K562 (cell line): ENCODE results near the gene NAA80. TPM values are rescaled to one million over a fixed set of nuclear protein-coding genes. Genes with fewer than 3 reads are reported as not detected.

Experiments
- ATF4 ChIP-seq: fragments of 450-650 bp; formaldehyde crosslinking; IDR thresholded peaks from 2 replicates; pipeline ENCODE4 v1.4.0; 2022; ENCODE audit warnings: mild to moderate bottlenecking, moderate library complexity
- CC2D1A ChIP-seq: fragments of 450-650 bp; IDR thresholded peaks from 2 replicates; pipeline ENCODE4 v1.6.1; 2017; ENCODE audit warnings: mild to moderate bottlenecking
- E2F8 ChIP-seq: fragments of 450-650 bp; IDR thresholded peaks from 2 replicates; pipeline ENCODE4 v1.7.1; 2018; ENCODE audit warnings: mild to moderate bottlenecking, low read depth; ENCODE audit not compliant: partially characterized antibody
- FOXM1 ChIP-seq, 2 experiments: fragments of 450-650 bp in 1 of 2; sonication (generic) in 1 of 2; formaldehyde crosslinking in 1 of 2; IDR thresholded peaks; 2 replicates each; pipeline versions ENCODE4 v1.6.1 to v1.9.0; 2017 to 2022; ENCODE audit warnings: low read depth in 2 of 2, mild to moderate bottlenecking in 2 of 2, missing genetic modification reagents in 1 of 2, moderate library complexity in 1 of 2
- GTF2A2 ChIP-seq: IDR thresholded peaks from 2 replicates; pipeline ENCODE4 v1.6.1; 2016; ENCODE audit warnings: mild to moderate bottlenecking, missing genetic modification characterization, missing compliant biosample characterization
- HNRNPUL1 ChIP-seq: fragments of 200-400 bp; formaldehyde crosslinking; IDR thresholded peaks from 2 replicates; pipeline ENCODE4 v1.6.1; 2017; ENCODE audit warnings: low read length
- ILF3 ChIP-seq: fragments of 450-650 bp; IDR thresholded peaks from 2 replicates; pipeline ENCODE4 v1.6.1; 2018; ENCODE audit warnings: antibody characterized with exemption, mild to moderate bottlenecking, moderate library complexity, borderline replicate concordance
- ILK ChIP-seq: fragments of 450-650 bp; IDR thresholded peaks from 2 replicates; pipeline ENCODE4 v1.6.1; 2016; ENCODE audit warnings: missing genetic modification characterization, low read depth, mild to moderate bottlenecking, missing compliant biosample characterization, moderate library complexity, borderline replicate concordance
- KDM2B ChIP-seq: fragments of 250-450 bp; sonication (Bioruptor Pico); IDR thresholded peaks from 2 replicates; pipeline ENCODE4 v1.8.0; 2021; ENCODE audit warnings: mild to moderate bottlenecking, moderate library complexity
- MBD1 ChIP-seq: fragments of 250-450 bp; sonication (Bioruptor Pico); IDR thresholded peaks from 2 replicates; pipeline ENCODE4 v1.8.0; 2022; ENCODE audit warnings: inconsistent platforms
- NFIC ChIP-seq: fragments of 450-650 bp; IDR thresholded peaks from 2 replicates; pipeline ENCODE4 v1.6.1; 2017; ENCODE audit warnings: mild to moderate bottlenecking, inconsistent platforms
- NR2C1 ChIP-seq, 2 experiments: fragments of 450-650 bp; IDR thresholded peaks; 2 replicates each; pipeline ENCODE4 v1.6.1; 2017; ENCODE audit warnings: mild to moderate bottlenecking in 2 of 2, antibody characterized with exemption in 1 of 2, inconsistent platforms in 1 of 2, missing compliant biosample characterization in 1 of 2, missing genetic modification characterization in 1 of 2
- RFX1 ChIP-seq: fragments of 450-650 bp; IDR thresholded peaks from 2 replicates; pipeline ENCODE4 v1.6.1; 2016; ENCODE audit warnings: mild to moderate bottlenecking, moderate library complexity
- UBTF ChIP-seq, 2 experiments: IDR thresholded peaks; 2 replicates each; pipeline ENCODE4 v1.6.1; 2012; ENCODE audit warnings: improper control_type of control experiment in 2 of 2, low read depth in 2 of 2, low read length in 2 of 2, borderline replicate concordance in 1 of 2
- ZNF217 ChIP-seq: sonication (generic); formaldehyde crosslinking; IDR thresholded peaks from 2 replicates; pipeline ENCODE4 v1.8.0; 2022; ENCODE audit warnings: mild to moderate bottlenecking, missing genetic modification reagents
- ZNF282 ChIP-seq: sonication (generic); formaldehyde crosslinking; IDR thresholded peaks from 2 replicates; pipeline ENCODE4 v1.8.1; 2023; ENCODE audit warnings: missing genetic modification reagents
- ZNF449 ChIP-seq: fragments of 250-450 bp; sonication (Bioruptor Pico); IDR thresholded peaks from 2 replicates; pipeline ENCODE4 v1.8.0; 2022; ENCODE audit warnings: moderate library complexity, mild to moderate bottlenecking, inconsistent platforms
- ZNF668 ChIP-seq: fragments of 250-450 bp; sonication (Bioruptor Pico); IDR thresholded peaks from 2 replicates; pipeline ENCODE4 v1.8.0; 2022; ENCODE audit warnings: mild to moderate bottlenecking, inconsistent platforms
- polyA plus RNA-seq, 8 experiments: library from polyadenylated mRNA; depleted of rRNA in 4 of 8; stranded (reverse) in 5 of 8; unstranded in 3 of 8; fragments of >200 nt; fragmentation: Nextera tagmentation in 2 of 8; fragmentation: Illumina TruSeq in 1 of 8; extraction: Ambion mirVana in 2 of 8; extraction: Trizol in 1 of 8; gene quantifications; 2 replicates each; pipeline versions ENCODE4 v1.2.1 to v1.2.3, GENCODE V29; 2011 to 2014; ENCODE audit warnings: inconsistent platforms in 1 of 8, missing spikeins in 1 of 8
- total RNA-seq, 7 experiments: library from RNA; depleted of rRNA in 6 of 7; stranded (reverse); fragments of >200 nt in 6 of 7; fragmentation: Illumina TruSeq in 2 of 7; extraction: Trizol in 2 of 7; gene quantifications; 2 replicates each; pipeline versions ENCODE4 v1.2.1 to v1.2.3, GENCODE V29; 2011 to 2021; ENCODE audit warnings: low replicate concordance in 1 of 7

The NAA80 gene
- total and polyA plus RNA-seq, 9 of the 15 experiments (the other 6 are each of a cell fraction or from before 2014, with no cell fraction given), result 0.82 to 24.0 (median 8.6) TPM

- TF ChIP-seq ZNF449 (CRISPR knock-in tag) (no peak), ILF3 (no peak), NR2C1 (IDR thresholded peaks at IDR 0.05) (no peak), NR2C1 (tag; IDR thresholded peaks at IDR 0.05) (no peak), ILK (tag) (no peak), CC2D1A (0 out of 2 replicates have a peak, but pooled peaks have one; percentile 13), KDM2B (CRISPR knock-in tag) (no peak), ZNF282 (CRISPR knock-in tag) (no peak), GTF2A2 (tag) (no peak), ZNF668 (CRISPR knock-in tag) (no peak), UBTF (IDR thresholded peaks at IDR 0.05; ENCODE audit: borderline replicate concordance in 1 of 2, low read depth in 2 of 2, low read length in 2 of 2) (no peak), E2F8 (no peak), ATF4 (CRISPR knock-in tag) (no peak), HNRNPUL1 (no peak), ZNF217 (CRISPR knock-in tag) (no peak), NFIC (no peak; the same call in 1 of the 2 replicates), RFX1 (no peak), MBD1 (CRISPR knock-in tag) (no peak), FOXM1 (IDR thresholded peaks at IDR 0.05; ENCODE audit: low read depth) (no peak), FOXM1 (CRISPR knock-in tag; IDR thresholded peaks at IDR 0.05; ENCODE audit: low read depth) (no peak)
These were observed at the start of gene NAA80, which contains the start of gene HYAL3 (continued) for GRCh38 chr3:50298836-50299637.
